PC-9 (cell line): ENCODE data around the gene ADARB2.

Experiments
- EZH2 ChIP-seq: fragments of 200-600 bp; sonication (generic); IDR thresholded peaks from 2 replicates; pipeline ENCODE4 v1.8.0; 2017; ENCODE audit warnings: antibody characterized with exemption, low read depth
- TF ChIP-seq, protein P1 (sequence below): fragments of 200-600 bp; sonication (generic); conservative IDR thresholded peaks from 2 replicates; pipeline ENCODE4 v1.6.1; 2017; ENCODE audit warnings: mixed run types, antibody characterized with exemption, mild to moderate bottlenecking, moderate library complexity

DNA sequence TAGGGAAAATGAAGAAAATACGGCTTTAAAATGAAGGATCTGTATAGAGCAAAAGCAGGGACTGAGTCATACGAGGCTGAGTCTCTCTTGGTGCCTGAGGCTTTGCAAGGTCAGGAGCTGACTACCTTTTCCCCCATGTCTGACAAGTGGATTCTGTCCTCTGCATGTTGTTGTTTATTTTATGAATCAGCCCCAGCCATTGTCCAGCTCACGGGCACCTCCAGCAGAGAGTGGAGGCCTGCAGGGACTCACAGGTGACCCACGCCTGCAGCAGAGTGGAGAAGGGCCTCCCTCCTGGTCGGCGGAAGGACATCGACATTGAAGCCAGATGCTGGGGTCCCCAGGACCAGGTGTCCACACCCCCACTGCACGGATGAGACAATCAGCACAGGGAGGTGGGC, 447.3 kb downstream of the ADARB2 start:
- TF ChIP-seq, protein P1, sequence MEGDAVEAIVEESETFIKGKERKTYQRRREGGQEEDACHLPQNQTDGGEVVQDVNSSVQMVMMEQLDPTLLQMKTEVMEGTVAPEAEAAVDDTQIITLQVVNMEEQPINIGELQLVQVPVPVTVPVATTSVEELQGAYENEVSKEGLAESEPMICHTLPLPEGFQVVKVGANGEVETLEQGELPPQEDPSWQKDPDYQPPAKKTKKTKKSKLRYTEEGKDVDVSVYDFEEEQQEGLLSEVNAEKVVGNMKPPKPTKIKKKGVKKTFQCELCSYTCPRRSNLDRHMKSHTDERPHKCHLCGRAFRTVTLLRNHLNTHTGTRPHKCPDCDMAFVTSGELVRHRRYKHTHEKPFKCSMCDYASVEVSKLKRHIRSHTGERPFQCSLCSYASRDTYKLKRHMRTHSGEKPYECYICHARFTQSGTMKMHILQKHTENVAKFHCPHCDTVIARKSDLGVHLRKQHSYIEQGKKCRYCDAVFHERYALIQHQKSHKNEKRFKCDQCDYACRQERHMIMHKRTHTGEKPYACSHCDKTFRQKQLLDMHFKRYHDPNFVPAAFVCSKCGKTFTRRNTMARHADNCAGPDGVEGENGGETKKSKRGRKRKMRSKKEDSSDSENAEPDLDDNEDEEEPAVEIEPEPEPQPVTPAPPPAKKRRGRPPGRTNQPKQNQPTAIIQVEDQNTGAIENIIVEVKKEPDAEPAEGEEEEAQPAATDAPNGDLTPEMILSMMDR, result no peak
- no peak for TF ChIP-seq EZH2
